IMR-90 (cell line): ENCODE data around the gene MICAL3. TPM values are rescaled to one million over a fixed set of nuclear protein-coding genes. Genes with fewer than 3 reads are reported as not detected.

Experiments used
- ATAC-seq: fragments of 200-7000 bp; cut with Tn5 transposase; 2 replicates; pipeline ENCODE4 v1.9.1; 2020; ENCODE audit warnings: low read depth, mild to moderate bottlenecking, moderate library complexity
- BruUV-seq: library from RNA; stranded (reverse); fragments of 400-500 nt; replicated peaks from 2 replicates; lab custom pipeline; 2021; lab: Mats Ljungman, UMichigan
- CTCF ChIA-PET: fragments of 300-600 bp; formaldehyde crosslinking; extraction: SDS; loops from one replicate; lab custom pipeline; 2021; ENCODE audit warnings: antibody characterized with exemption; lab: Yijun Ruan, JAX
- POLR2A ChIA-PET: fragments of 300-600 bp; sonication (Branson Sonifier 250); formaldehyde crosslinking; loops from one replicate; lab custom pipeline; 2022; ENCODE audit warnings: antibody characterized with exemption; ENCODE audit not compliant: unreplicated experiment; lab: Charles Lee
- DNase-seq: peaks from one replicate; pipeline ENCODE4 v3.0.0; 2013
- H2AFZ ChIP-seq: replicated peaks from 2 replicates; pipeline ENCODE3; 2013; ENCODE audit warnings: low read length, mild to moderate bottlenecking; ENCODE audit not compliant: poor library complexity
- H2AK5ac ChIP-seq: 2 replicates; pipeline ENCODE4 v1.6.1; 2013; ENCODE audit warnings: low read depth, low read length, inconsistent platforms
- H2AK9ac ChIP-seq: replicated peaks from 2 replicates; pipeline ENCODE3; 2013; ENCODE audit warnings: mild to moderate bottlenecking, low read depth, low read length, moderate library complexity; ENCODE audit not compliant: poor library complexity
- H2BK120ac ChIP-seq: 2 replicates; pipeline ENCODE4 v1.6.1; 2013; ENCODE audit warnings: low read depth, low read length, inconsistent platforms
- H2BK15ac ChIP-seq: 3 replicates; pipeline ENCODE4 v1.6.1; 2013; ENCODE audit warnings: low read depth, low read length, inconsistent platforms
- H2BK20ac ChIP-seq: 2 replicates; pipeline ENCODE4 v1.6.1; 2013; ENCODE audit warnings: low read depth, mild to moderate bottlenecking, inconsistent platforms, low read length, moderate library complexity
- H2BK5ac ChIP-seq: 2 replicates; pipeline ENCODE4 v1.6.1; 2013; ENCODE audit warnings: mild to moderate bottlenecking, low read depth, low read length, inconsistent platforms; ENCODE audit not compliant: poor library complexity, severe bottlenecking
- H3K14ac ChIP-seq: replicated peaks from 2 replicates; pipeline ENCODE4 v1.6.1; 2013; ENCODE audit warnings: low read depth, low read length, inconsistent platforms
- H3K18ac ChIP-seq: 2 replicates; pipeline ENCODE4 v1.6.1; 2013; ENCODE audit warnings: low read depth, low read length, control low read depth
- H3K23ac ChIP-seq: 2 replicates; pipeline ENCODE4 v1.6.1; 2013; ENCODE audit warnings: low read depth, low read length, inconsistent platforms
- H3K27ac ChIP-seq: 2 replicates; pipeline ENCODE4 v1.5.1; 2013; ENCODE audit warnings: mild to moderate bottlenecking, control low read depth, low read length; ENCODE audit not compliant: insufficient read depth
- H3K27me3 ChIP-seq: 2 replicates; pipeline ENCODE4 v1.6.1; 2013; ENCODE audit warnings: low read length; ENCODE audit not compliant: control insufficient read depth, insufficient read depth
- H3K36me3 ChIP-seq: 2 replicates; pipeline ENCODE4 v1.6.1; 2013; ENCODE audit warnings: low read length, mixed read lengths; ENCODE audit not compliant: control insufficient read depth, insufficient read depth
- H3K4ac ChIP-seq: 2 replicates; pipeline ENCODE4 v1.6.1; 2013; ENCODE audit warnings: low read depth, low read length, inconsistent platforms
- H3K4me1 ChIP-seq: 2 replicates; pipeline ENCODE4 v1.6.1; 2013; ENCODE audit warnings: low read length, mixed read lengths; ENCODE audit not compliant: control insufficient read depth, insufficient read depth
- H3K4me2 ChIP-seq: 2 replicates; pipeline ENCODE4 v1.6.1; 2013; ENCODE audit warnings: low read depth, mild to moderate bottlenecking, control low read depth, low read length, moderate library complexity
- H3K4me3 ChIP-seq: 2 replicates; pipeline ENCODE4 v1.5.1; 2013; ENCODE audit warnings: low read depth, mild to moderate bottlenecking, control low read depth, low read length, moderate library complexity; ENCODE audit not compliant: insufficient read depth
- H3K56ac ChIP-seq: 2 replicates; pipeline ENCODE4 v1.6.1; 2013; ENCODE audit warnings: low read length, inconsistent platforms; ENCODE audit not compliant: insufficient read depth; ENCODE audit errors: extremely low read depth
- H3K79me1 ChIP-seq, 2 experiments: 2 replicates each; pipeline ENCODE4 v1.6.1; 2013; ENCODE audit warnings: low read length in 2 of 2, inconsistent platforms in 1 of 2, low read depth in 1 of 2
- H3K9ac ChIP-seq: 2 replicates; pipeline ENCODE4 v1.6.1; 2013; ENCODE audit warnings: low read depth, low read length, control low read depth
- H3K9me1 ChIP-seq: 2 replicates; pipeline ENCODE4 v1.6.1; 2013; ENCODE audit warnings: low read length, inconsistent platforms; ENCODE audit not compliant: insufficient read depth
- H3K9me3 ChIP-seq: 2 replicates; pipeline ENCODE4 v1.6.1; 2013; ENCODE audit warnings: low read length; ENCODE audit not compliant: control insufficient read depth, insufficient read depth
- H4K20me1 ChIP-seq: 2 replicates; pipeline ENCODE4 v1.6.1; 2013; ENCODE audit warnings: low read length, inconsistent platforms; ENCODE audit not compliant: insufficient read depth
- H4K5ac ChIP-seq: 2 replicates; pipeline ENCODE4 v1.6.1; 2013; ENCODE audit warnings: mild to moderate bottlenecking, low read depth, low read length, control low read depth
- H4K8ac ChIP-seq, 2 experiments: 2 replicates each; pipeline ENCODE4 v1.6.1; 2013; ENCODE audit warnings: low read depth in 2 of 2, low read length in 2 of 2, control low read depth in 1 of 2, inconsistent platforms in 1 of 2
- H4K91ac ChIP-seq: 2 replicates; pipeline ENCODE4 v1.6.1; 2013; ENCODE audit warnings: low read depth, low read length, inconsistent platforms; ENCODE audit not compliant: insufficient read depth
- BHLHE40 ChIP-seq: fragments of 150-350 bp; IDR thresholded peaks from 2 replicates; pipeline ENCODE4 v1.6.1; 2016; ENCODE audit warnings: mild to moderate bottlenecking, low read depth, low read length
- CHD1 ChIP-seq: IDR thresholded peaks from 2 replicates; pipeline ENCODE4 v1.6.1; 2012; ENCODE audit warnings: low read depth, low read length, improper control_type of control experiment
- FOS ChIP-seq: fragments of 150-350 bp; IDR thresholded peaks from 2 replicates; pipeline ENCODE4 v1.6.1; 2016; ENCODE audit warnings: low read depth, low read length
- MAFK ChIP-seq: IDR thresholded peaks from 2 replicates; pipeline ENCODE4 v1.6.1; 2012; ENCODE audit warnings: low read depth, low read length, improper control_type of control experiment
- MXI1 ChIP-seq: IDR thresholded peaks from 2 replicates; pipeline ENCODE4 v1.6.1; 2012; ENCODE audit warnings: low read depth, mild to moderate bottlenecking, low read length, moderate library complexity, borderline replicate concordance
- NFE2L2 ChIP-seq: fragments of 150-350 bp; IDR thresholded peaks from 2 replicates; pipeline ENCODE4 v1.6.1; 2016; ENCODE audit warnings: low read depth, mild to moderate bottlenecking, low read length
- POLR2A ChIP-seq: IDR thresholded peaks from 2 replicates; pipeline ENCODE4 v1.6.1; 2012; ENCODE audit warnings: mild to moderate bottlenecking, low read depth, low read length
- RAD21 ChIP-seq: IDR thresholded peaks from 2 replicates; pipeline ENCODE4 v1.6.1; 2012; ENCODE audit warnings: low read length, improper control_type of control experiment
- RCOR1 ChIP-seq: IDR thresholded peaks from 2 replicates; pipeline ENCODE4 v1.6.1; 2012; ENCODE audit warnings: mild to moderate bottlenecking, low read length, improper control_type of control experiment; ENCODE audit not compliant: insufficient replicate concordance
- RFX5 ChIP-seq: IDR thresholded peaks from 2 replicates; pipeline ENCODE4 v1.8.0; 2012; ENCODE audit warnings: low read depth, mild to moderate bottlenecking, low read length, moderate library complexity
- SMC3 ChIP-seq: fragments of 150-350 bp; IDR thresholded peaks from 2 replicates; pipeline ENCODE4 v1.6.1; 2016; ENCODE audit warnings: low read depth, mild to moderate bottlenecking, antibody characterized with exemption, low read length, moderate library complexity
- WGBS, 2 experiments: methylation state at CpG; one replicate each; pipeline versions ENCODE4 v1.1.5 to v1.1.7; 2013; ENCODE audit warnings: missing lambda C conversion rate in 2 of 2; ENCODE audit not compliant: insufficient read length in 1 of 2; ENCODE audit errors: extremely low coverage in 2 of 2; 5-methylcytosine and 5-hydroxymethylcytosine counted together
- dilution Hi-C: fragments of 300-500 bp; cut with HindIII; formaldehyde crosslinking; loops from one replicate; pipeline ENCODE4 v1.14.3; 2018; ENCODE audit warnings: low sequenced_read_pairs; ENCODE audit not compliant: unreplicated experiment
- in situ Hi-C: fragments of 300-500 bp; cut with MboI; formaldehyde crosslinking; loops from 3 replicates; pipeline ENCODE4 v1.14.3; 2019; ENCODE audit warnings: low sequenced_read_pairs, inconsistent platforms, mixed read lengths
- intact Hi-C: fragments of 100-400 bp; cut with micrococcal nuclease; formaldehyde crosslinking; loops from 2 replicates; pipeline ENCODE4 v1.10.0; 2022
- polyA plus RNA-seq, 3 experiments: library from polyadenylated mRNA; depleted of rRNA; stranded (reverse); fragments of >200 nt; gene quantifications; 2 replicates each; pipeline ENCODE4 v1.2.3, GENCODE V29; 2012; ENCODE audit warnings: low replicate concordance in 1 of 3
- total RNA-seq: library from RNA; depleted of rRNA; stranded (reverse); fragments of >200 nt; gene quantifications from 2 replicates; pipeline ENCODE4 v1.2.3, GENCODE V29; 2012
- TF ChIP-seq, protein P1 (sequence below): fragments of 150-350 bp; IDR thresholded peaks from 2 replicates; pipeline ENCODE4 v1.6.1; 2017; ENCODE audit warnings: mild to moderate bottlenecking, antibody characterized with exemption, low read length, low read depth
- TF ChIP-seq, protein P2 (sequence below): fragments of 150-350 bp; IDR thresholded peaks from 2 replicates; pipeline ENCODE4 v1.6.1; 2016; ENCODE audit warnings: low read depth, mild to moderate bottlenecking, low read length, moderate library complexity, borderline replicate concordance

MICAL3 gene
- total and polyA plus RNA-seq, 2 of the 4 experiments (the other 2 are of a cell fraction) = 17.6 to 26.8 TPM

DNA sequence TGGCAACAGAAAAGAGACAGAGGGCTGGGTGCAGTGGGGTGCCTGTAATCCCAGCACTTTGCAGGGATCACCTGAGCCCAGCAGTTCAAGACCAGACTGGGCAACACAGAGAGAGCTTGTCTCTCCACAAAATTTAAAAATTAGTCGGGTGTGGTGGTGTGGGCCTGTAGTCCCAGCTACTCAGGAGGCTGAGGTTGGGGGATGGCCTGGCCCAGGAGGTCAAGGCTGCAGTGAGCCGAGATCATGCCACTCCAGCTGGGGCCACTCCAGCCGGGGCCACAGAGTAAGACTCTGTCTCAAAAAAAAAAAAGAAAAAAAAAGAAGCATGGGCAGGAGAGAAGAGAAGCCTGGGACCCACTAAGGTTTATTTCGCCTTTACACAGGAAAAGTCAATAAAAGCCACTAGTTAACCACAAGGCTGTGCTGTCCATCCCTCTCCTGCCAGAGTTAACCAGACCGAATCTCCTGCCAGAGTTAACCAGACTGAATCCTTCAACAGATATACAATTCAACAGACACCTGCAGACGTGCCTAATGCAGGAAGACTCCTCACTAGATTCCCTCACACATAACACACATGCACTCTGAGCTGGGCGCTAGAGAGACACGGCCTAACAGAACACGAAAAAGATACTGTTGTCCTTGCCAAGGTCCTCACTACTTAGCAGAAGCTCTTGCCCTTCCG is 29.8 kb downstream of the MICAL3 start:
- no peak overlapping the region for H2BK15ac ChIP-seq
- no peak overlapping the region for H3K4me2 ChIP-seq
- H3K9me1 ChIP-seq = peaks cover 15% of the 10 kb centered on the region
- no peak overlapping the region for H2BK120ac ChIP-seq
- dilution Hi-C loops (no loop called here), intact Hi-C loops (no loop called here), in situ Hi-C loops (loop anchor here (5.0 kb wide), 1 partner anchor 73 kb away; no protein-coding TSS in a partner anchor)
- POLR2A ChIA-PET = no interaction called here
- no peaks in the 10 kb centered on the region for H3K27me3 ChIP-seq
- peaks cover 32 to 63% of the 10 kb centered on the region in 2 experiments for H3K79me1 ChIP-seq
- H2AFZ ChIP-seq = no peak overlapping the region
- H3K4me1 ChIP-seq = peaks cover 9% of the 10 kb centered on the region
- H3K27ac ChIP-seq = no peak overlapping the region
- H2BK20ac ChIP-seq = no peak overlapping the region
- H3K14ac ChIP-seq = no peak overlapping the region
- no peak overlapping the region for H4K91ac ChIP-seq
- H4K20me1 ChIP-seq = peaks cover 38% of the 10 kb centered on the region
- H4K5ac ChIP-seq = no peak overlapping the region
- DNase-seq (no peak), ATAC-seq (no peak)
- no peak overlapping the region for H3K9ac ChIP-seq
- no peak overlapping the region for H3K4ac ChIP-seq
- H3K18ac ChIP-seq = no peak overlapping the region
- H3K23ac ChIP-seq = no peak overlapping the region
- H3K4me3 ChIP-seq = no peak overlapping the region
- CTCF ChIA-PET = no interaction called here
- H4K8ac ChIP-seq = no peak overlapping the region
- H2AK5ac ChIP-seq = no peak overlapping the region
- WGBS, 2 experiments = 92% methylated on average over 2 of the region's 10 CpGs; no CpG with 5 or more reads in 1 of the 2 experiments
- TF ChIP-seq FOS (no peak), MXI1 (no peak), SMC3 (no peak), POLR2A (no peak), RFX5 (no peak), NFE2L2 (no peak), BHLHE40 (no peak), MAFK (no peak), CHD1 (no peak), RCOR1 (no peak), RAD21 (no peak)
- TF ChIP-seq, protein P1, sequence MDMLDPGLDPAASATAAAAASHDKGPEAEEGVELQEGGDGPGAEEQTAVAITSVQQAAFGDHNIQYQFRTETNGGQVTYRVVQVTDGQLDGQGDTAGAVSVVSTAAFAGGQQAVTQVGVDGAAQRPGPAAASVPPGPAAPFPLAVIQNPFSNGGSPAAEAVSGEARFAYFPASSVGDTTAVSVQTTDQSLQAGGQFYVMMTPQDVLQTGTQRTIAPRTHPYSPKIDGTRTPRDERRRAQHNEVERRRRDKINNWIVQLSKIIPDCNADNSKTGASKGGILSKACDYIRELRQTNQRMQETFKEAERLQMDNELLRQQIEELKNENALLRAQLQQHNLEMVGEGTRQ = no peak
- TF ChIP-seq, protein P2, sequence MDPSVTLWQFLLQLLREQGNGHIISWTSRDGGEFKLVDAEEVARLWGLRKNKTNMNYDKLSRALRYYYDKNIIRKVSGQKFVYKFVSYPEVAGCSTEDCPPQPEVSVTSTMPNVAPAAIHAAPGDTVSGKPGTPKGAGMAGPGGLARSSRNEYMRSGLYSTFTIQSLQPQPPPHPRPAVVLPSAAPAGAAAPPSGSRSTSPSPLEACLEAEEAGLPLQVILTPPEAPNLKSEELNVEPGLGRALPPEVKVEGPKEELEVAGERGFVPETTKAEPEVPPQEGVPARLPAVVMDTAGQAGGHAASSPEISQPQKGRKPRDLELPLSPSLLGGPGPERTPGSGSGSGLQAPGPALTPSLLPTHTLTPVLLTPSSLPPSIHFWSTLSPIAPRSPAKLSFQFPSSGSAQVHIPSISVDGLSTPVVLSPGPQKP = no peak
- H2AK9ac ChIP-seq = no peak overlapping the region
- no peak overlapping the region for H2BK5ac ChIP-seq
- no TSS peak for BruUV-seq
- no peak overlapping the region for H3K56ac ChIP-seq
- H3K36me3 ChIP-seq = no peaks in the 10 kb centered on the region
- H3K9me3 ChIP-seq = no peaks in the 10 kb centered on the region
